ENCODE measurements around the gene MTFR1L. TPM values are rescaled to one million over a fixed set of nuclear protein-coding genes. Genes with fewer than 3 reads are reported as not detected.

MTFR1L gene
- total and polyA plus RNA-seq, 3 donors from 2014 or later: 148 to 253 (median 166) TPM

DNA sequence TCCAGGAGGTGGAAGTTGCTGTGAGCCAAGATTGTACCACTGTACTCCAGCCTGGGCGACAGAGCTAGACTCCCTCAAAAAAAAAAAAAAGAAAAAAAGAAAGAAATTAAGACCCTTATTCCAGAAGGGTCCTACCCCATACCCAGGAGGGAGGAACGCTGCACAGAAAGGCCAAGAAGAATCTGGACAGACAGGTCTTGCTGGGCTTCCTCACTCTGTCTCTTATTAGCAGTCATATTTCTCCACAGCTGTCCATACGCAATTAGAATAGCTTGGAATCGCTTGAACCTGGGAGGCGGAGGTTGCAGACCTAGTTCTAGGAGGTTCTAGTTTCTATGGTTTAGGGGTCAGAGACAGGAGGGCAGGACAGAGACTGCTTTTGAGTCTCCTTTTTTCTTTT, 58.9 kb downstream of the MTFR1L start:
- Histone ChIP-seq H3K27me3 (no peaks in the 10 kb centered on the region), H3K4me1 (peaks cover 38% of the 10 kb centered on the region), H3K4me3 (no peak overlapping the region), H3K36me3 (ENCODE audit: low read depth, missing control alignments) (no peaks in the 10 kb centered on the region), H3K9me3 (no peaks in the 10 kb centered on the region), H3K27ac (peak overlapping the region in 1 of 2 donors; percentile 12)
- 89 to 94% methylated on average over 5 of the region's 5 CpGs for WGBS, 2 donors
- intact Hi-C loops (cut with DNase I; ENCODE audit: low total_unique reads): no loop called here
- no peak for DNase-seq
- no peak for TF ChIP-seq POLR2A (IDR thresholded peaks at IDR 0.05)
- TF ChIP-seq, protein P1, sequence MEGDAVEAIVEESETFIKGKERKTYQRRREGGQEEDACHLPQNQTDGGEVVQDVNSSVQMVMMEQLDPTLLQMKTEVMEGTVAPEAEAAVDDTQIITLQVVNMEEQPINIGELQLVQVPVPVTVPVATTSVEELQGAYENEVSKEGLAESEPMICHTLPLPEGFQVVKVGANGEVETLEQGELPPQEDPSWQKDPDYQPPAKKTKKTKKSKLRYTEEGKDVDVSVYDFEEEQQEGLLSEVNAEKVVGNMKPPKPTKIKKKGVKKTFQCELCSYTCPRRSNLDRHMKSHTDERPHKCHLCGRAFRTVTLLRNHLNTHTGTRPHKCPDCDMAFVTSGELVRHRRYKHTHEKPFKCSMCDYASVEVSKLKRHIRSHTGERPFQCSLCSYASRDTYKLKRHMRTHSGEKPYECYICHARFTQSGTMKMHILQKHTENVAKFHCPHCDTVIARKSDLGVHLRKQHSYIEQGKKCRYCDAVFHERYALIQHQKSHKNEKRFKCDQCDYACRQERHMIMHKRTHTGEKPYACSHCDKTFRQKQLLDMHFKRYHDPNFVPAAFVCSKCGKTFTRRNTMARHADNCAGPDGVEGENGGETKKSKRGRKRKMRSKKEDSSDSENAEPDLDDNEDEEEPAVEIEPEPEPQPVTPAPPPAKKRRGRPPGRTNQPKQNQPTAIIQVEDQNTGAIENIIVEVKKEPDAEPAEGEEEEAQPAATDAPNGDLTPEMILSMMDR (IDR thresholded peaks at IDR 0.05): no peak

DNA sequence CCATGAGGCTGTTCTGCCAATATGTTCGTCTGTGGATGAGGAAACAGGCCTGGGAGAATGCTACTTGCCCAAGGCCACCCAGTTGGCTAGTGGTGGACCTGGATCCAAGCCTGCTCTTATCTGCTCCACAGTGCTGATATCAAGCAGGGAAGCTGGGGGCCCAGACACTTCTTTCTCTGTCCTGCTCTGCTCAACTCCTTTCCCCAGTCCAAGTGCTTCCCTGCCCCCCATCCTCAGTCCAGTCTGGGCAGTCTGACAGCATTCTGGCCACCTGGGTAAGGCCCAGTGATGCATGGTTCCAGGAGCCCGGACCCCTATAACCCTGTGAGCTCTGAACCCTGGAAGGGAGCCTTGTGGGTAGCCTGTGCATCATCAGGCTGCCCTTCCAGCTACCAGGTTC, 59.9 kb downstream of the MTFR1L start:
- H3K27ac ChIP-seq: peak overlapping the region; percentile 12 to 45
- 26 to 57% methylated on average over 1 to 2 of the region's 2 CpGs for WGBS, 2 donors
- no peaks in the 10 kb centered on the region for H3K27me3 ChIP-seq
- peak; percentile 96 for DNase-seq
- TF ChIP-seq POLR2A (IDR thresholded peaks at IDR 0.05): no peak
- TF ChIP-seq, protein P1 (IDR thresholded peaks at IDR 0.05): no peak
- intact Hi-C loops (cut with DNase I; ENCODE audit: low total_unique reads): no loop called here
- H3K36me3 ChIP-seq (ENCODE audit: low read depth, missing control alignments): no peaks in the 10 kb centered on the region
- H3K9me3 ChIP-seq: no peaks in the 10 kb centered on the region
- H3K4me1 ChIP-seq: peaks cover 34% of the 10 kb centered on the region
- H3K4me3 ChIP-seq: no peak overlapping the region

DNA sequence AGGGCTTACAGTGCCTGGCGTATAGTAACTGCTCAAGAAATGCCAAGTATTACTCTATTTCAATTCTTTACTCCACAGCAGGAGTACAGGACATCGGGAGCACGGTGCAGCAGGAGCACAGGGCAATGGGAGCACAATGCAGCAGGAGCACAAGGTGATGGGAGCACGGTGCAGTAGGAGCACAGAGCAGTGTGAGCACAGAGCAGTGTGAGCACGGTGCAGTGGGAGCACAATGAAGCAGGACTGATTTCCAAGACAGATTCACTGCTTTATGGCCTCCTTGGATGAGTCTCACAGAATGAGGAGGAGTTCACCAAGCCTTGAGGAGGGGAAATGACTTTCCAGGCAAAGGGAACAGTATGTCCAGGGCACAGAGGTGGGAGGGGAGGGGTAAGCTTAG, 60.8 kb downstream of the MTFR1L start:
- TF ChIP-seq, protein P1 (IDR thresholded peaks at IDR 0.05): no peak
- no peak for TF ChIP-seq POLR2A (IDR thresholded peaks at IDR 0.05)
- H3K4me3 ChIP-seq: no peak overlapping the region
- H3K27me3 ChIP-seq: no peaks in the 10 kb centered on the region
- intact Hi-C loops (cut with DNase I; ENCODE audit: low total_unique reads): no loop called here
- peaks cover 31% of the 10 kb centered on the region for H3K4me1 ChIP-seq
- no peaks in the 10 kb centered on the region for H3K36me3 ChIP-seq (ENCODE audit: low read depth, missing control alignments)
- H3K27ac ChIP-seq: peak overlapping the region; percentile 6 to 45
- 61 to 81% methylated on average over 5 of the region's 5 CpGs for WGBS, 2 donors
- no peak for DNase-seq
- no peaks in the 10 kb centered on the region for H3K9me3 ChIP-seq

DNA sequence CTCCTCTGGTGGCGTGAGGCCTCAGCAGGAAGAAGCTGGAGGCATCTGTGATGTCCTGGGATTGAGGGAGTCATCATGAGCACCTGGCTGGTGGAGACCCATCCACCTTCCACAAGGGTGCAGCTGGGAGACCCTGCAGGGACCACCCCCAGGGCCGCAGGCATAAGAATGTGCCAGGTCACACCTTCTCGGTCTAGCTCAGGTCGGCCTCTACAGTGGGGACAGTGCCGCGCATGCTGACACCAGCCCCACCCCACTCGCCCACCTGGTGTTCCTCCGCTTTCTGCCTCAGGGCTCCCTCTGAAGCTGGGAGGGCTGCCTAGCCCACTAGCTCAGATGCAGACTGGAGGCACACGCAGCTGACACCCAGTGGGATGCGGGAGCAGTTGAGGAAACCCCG, 61.5 kb downstream of the MTFR1L start:
- no peaks in the 10 kb centered on the region for H3K9me3 ChIP-seq
- no peak for DNase-seq
- H3K4me1 ChIP-seq: peaks cover 27% of the 10 kb centered on the region
- no peak overlapping the region for H3K4me3 ChIP-seq
- H3K36me3 ChIP-seq (ENCODE audit: low read depth, missing control alignments): no peaks in the 10 kb centered on the region
- TF ChIP-seq POLR2A (IDR thresholded peaks at IDR 0.05): no peak
- peak overlapping the region; percentile 35 to 45 for H3K27ac ChIP-seq
- H3K27me3 ChIP-seq: no peaks in the 10 kb centered on the region
- 90 to 96% methylated on average over 6 to 11 of the region's 11 CpGs for WGBS, 2 donors
- intact Hi-C loops (cut with DNase I; ENCODE audit: low total_unique reads): no loop called here

Small RNAs within 50 kb of the gene (small RNA-seq; reads per million reads assigned to genes)
- gene RF00019: 0 reads per million in 2 donors

Other genes starting within 250 kb of the MTFR1L start
- gene MAN1C1, start 203.2 kb upstream of the MTFR1L start, total RNA-seq: 10 to 100 TPM; 12.8 to 21.1 TPM
- 14.8 TPM for gene MAN1C1, start 203.2 kb upstream of the MTFR1L start, polyA plus RNA-seq (ENCODE audit: insufficient read depth, low read depth, low replicate concordance)
- gene SELENON, start 19.8 kb upstream of the MTFR1L start, total RNA-seq: 10 to 100 TPM; 17.2 to 29.8 TPM
- 30.7 TPM for gene SELENON, start 19.8 kb upstream of the MTFR1L start, polyA plus RNA-seq (ENCODE audit: insufficient read depth, low read depth, low replicate concordance)
- 10 to 100 TPM; 14.1 to 22.5 TPM for gene AUNIP, start 39.5 kb downstream of the MTFR1L start, total RNA-seq
- gene AUNIP, start 39.5 kb downstream of the MTFR1L start, polyA plus RNA-seq (ENCODE audit: insufficient read depth, low read depth, low replicate concordance): 28.5 TPM
- 10 to 100 TPM; 92.4 to 94.8 TPM for gene PAQR7, start 55.8 kb downstream of the MTFR1L start, total RNA-seq
- 89.3 TPM for gene PAQR7, start 55.8 kb downstream of the MTFR1L start, polyA plus RNA-seq (ENCODE audit: insufficient read depth, low read depth, low replicate concordance)
- 100 to 1,000 TPM; 230 to 393 TPM for gene STMN1, start 86.5 kb downstream of the MTFR1L start, total RNA-seq
- gene STMN1, start 86.5 kb downstream of the MTFR1L start, polyA plus RNA-seq (ENCODE audit: insufficient read depth, low read depth, low replicate concordance): 727 TPM
- 10 to 100 TPM; 14.5 to 24.1 TPM for gene PAFAH2, start 178.1 kb downstream of the MTFR1L start, total RNA-seq
- 18.9 TPM for gene PAFAH2, start 178.1 kb downstream of the MTFR1L start, polyA plus RNA-seq (ENCODE audit: insufficient read depth, low read depth, low replicate concordance)
- 1 to 10 TPM; 1.3 to 2.8 TPM for gene EXTL1, start 201.8 kb downstream of the MTFR1L start, total RNA-seq
- 1.3 TPM for gene EXTL1, start 201.8 kb downstream of the MTFR1L start, polyA plus RNA-seq (ENCODE audit: insufficient read depth, low read depth, low replicate concordance)
- under 1 TPM; 0.24 to 0.87 TPM for gene SLC30A2, start 226.2 kb downstream of the MTFR1L start, total RNA-seq
- 1.0 TPM for gene SLC30A2, start 226.2 kb downstream of the MTFR1L start, polyA plus RNA-seq (ENCODE audit: insufficient read depth, low read depth, low replicate concordance)
- gene TRIM63, start 247.7 kb downstream of the MTFR1L start, total RNA-seq: under 1 TPM; 0.50 to 0.71 TPM
- gene TRIM63, start 247.7 kb downstream of the MTFR1L start, polyA plus RNA-seq (ENCODE audit: insufficient read depth, low read depth, low replicate concordance): 1.2 TPM